GM12878 (cell line): ENCODE measurements around the gene AOPEP. TPM values are rescaled to one million over a fixed set of nuclear protein-coding genes. Genes with fewer than 3 reads are reported as not detected.

Experiments
- BCL11A ChIP-seq: IDR thresholded peaks from 2 replicates; pipeline ENCODE4 v1.6.1; 2011; ENCODE audit warnings: low read depth, low read length
- CEBPB ChIP-seq, 2 experiments: fragments of 150-350 bp in 1 of 2; IDR thresholded peaks; 2 replicates each; pipeline ENCODE4 v1.6.1; 2012 to 2014; ENCODE audit warnings: low read depth in 2 of 2, low read length in 2 of 2, borderline replicate concordance in 1 of 2, inconsistent platforms in 1 of 2
- CEBPZ ChIP-seq: fragments of 150-350 bp; IDR thresholded peaks from 2 replicates; pipeline ENCODE4 v1.6.1; 2016; ENCODE audit warnings: low read depth, low read length
- CHD1 ChIP-seq: IDR thresholded peaks from 2 replicates; pipeline ENCODE4 v1.6.1; 2012; ENCODE audit warnings: low read depth, low read length, improper control_type of control experiment
- CHD2 ChIP-seq: IDR thresholded peaks from 2 replicates; pipeline ENCODE4 v1.6.1; 2011; ENCODE audit warnings: low read depth, low read length, improper control_type of control experiment, borderline replicate concordance
- EP300 ChIP-seq, 2 experiments: fragments of 150-350 bp in 1 of 2; IDR thresholded peaks; 2 replicates each; pipeline ENCODE4 v1.6.1; 2011 to 2012; ENCODE audit warnings: low read depth in 2 of 2, low read length in 2 of 2, borderline replicate concordance in 1 of 2, improper control_type of control experiment in 1 of 2, inconsistent platforms in 1 of 2; ENCODE audit not compliant: control insufficient read depth in 1 of 2
- EZH2 ChIP-seq: IDR thresholded peaks from 2 replicates; pipeline ENCODE4 v1.6.1; 2012; ENCODE audit warnings: low read depth, mild to moderate bottlenecking, control low read depth, inconsistent platforms, low read length, borderline replicate concordance; ENCODE audit not compliant: control insufficient read depth
- IRF5 ChIP-seq: fragments of 450-650 bp; IDR thresholded peaks from 2 replicates; pipeline ENCODE4 v1.6.1; 2017; ENCODE audit warnings: borderline replicate concordance
- KDM1A ChIP-seq: fragments of 200-600 bp; sonication (generic); IDR thresholded peaks from 2 replicates; pipeline ENCODE4 v1.6.1; 2016; ENCODE audit warnings: borderline replicate concordance
- RELB ChIP-seq: fragments of 450-650 bp; IDR thresholded peaks from 2 replicates; pipeline ENCODE4 v1.6.1; 2017; ENCODE audit warnings: low read depth, mild to moderate bottlenecking, moderate library complexity
- SMAD5 ChIP-seq: IDR thresholded peaks from 2 replicates; pipeline ENCODE4 v1.6.1; 2016; ENCODE audit warnings: antibody characterized with exemption, low read depth
- SREBF1 ChIP-seq: IDR thresholded peaks from 2 replicates; pipeline ENCODE4 v1.6.1; 2012; ENCODE audit warnings: mild to moderate bottlenecking, low read length
- SREBF2 ChIP-seq: IDR thresholded peaks from 2 replicates; pipeline ENCODE4 v1.6.1; 2012; ENCODE audit warnings: mild to moderate bottlenecking, low read length
- SUZ12 ChIP-seq: fragments of 200-600 bp; sonication (generic); IDR thresholded peaks from one replicate; pipeline ENCODE4 v1.6.1; 2018; ENCODE audit warnings: antibody characterized with exemption, mild to moderate bottlenecking; ENCODE audit not compliant: unreplicated experiment
- ZBTB11 ChIP-seq: fragments of 450-650 bp; formaldehyde crosslinking; IDR thresholded peaks from 2 replicates; pipeline ENCODE4 v1.5.0; 2022; ENCODE audit warnings: mild to moderate bottlenecking, missing genetic modification characterization
- ZBTB33 ChIP-seq: fragments of 450-650 bp; IDR thresholded peaks from 2 replicates; pipeline ENCODE4 v1.6.1; 2017; ENCODE audit warnings: mild to moderate bottlenecking
- ZNF274 ChIP-seq: IDR thresholded peaks from one replicate; pipeline ENCODE4 v1.8.0; 2011; ENCODE audit not compliant: insufficient read length, insufficient read depth
- polyA plus RNA-seq, 11 experiments: library from polyadenylated mRNA; depleted of rRNA in 4 of 11; unstranded in 6 of 11; stranded (reverse) in 5 of 11; fragments of >200 nt; fragmentation: Nextera tagmentation in 4 of 11; fragmentation: Illumina TruSeq in 1 of 11; extraction: Ambion mirVana in 4 of 11; extraction: Trizol in 1 of 11; gene quantifications; 1 replicate in 1 of 11; 2 replicates in 10 of 11; pipeline versions ENCODE4 v1.2.1 to v1.2.3, GENCODE V29; 2011 to 2016; ENCODE audit warnings: inconsistent platforms in 2 of 11, missing spikeins in 2 of 11, low read depth in 1 of 11
- total RNA-seq, 4 experiments: library from RNA; depleted of rRNA in 3 of 4; stranded (reverse); fragments of >200 nt in 3 of 4; fragmentation: Illumina TruSeq in 1 of 4; extraction: Trizol in 1 of 4; gene quantifications; 2 replicates each; pipeline versions ENCODE4 v1.2.1 to v1.2.3, GENCODE V29; 2013 to 2021

The AOPEP gene
- total and polyA plus RNA-seq, 10 of the 15 experiments (the other 5 are each of a cell fraction or from before 2014, with no cell fraction given): 2.3 to 16.9 (median 10.1) TPM

GRCh38 chr9:94806307-94806893 lies 79.9 kb downstream of the AOPEP start (continued):
- TF ChIP-seq ZBTB11 (CRISPR knock-in tag): no peak
- no peak for TF ChIP-seq ZNF274
- TF ChIP-seq EZH2: no peak
- no peak for TF ChIP-seq CEBPZ
- TF ChIP-seq SREBF1: no peak
- no peak for TF ChIP-seq SUZ12
- TF ChIP-seq CHD1: no peak
- no peak for TF ChIP-seq CHD2
- TF ChIP-seq SMAD5: no peak
- TF ChIP-seq RELB: no peak
- no peak for TF ChIP-seq IRF5
- 0 out of 2 replicates have a peak, but pooled peaks have one; percentile 13 for TF ChIP-seq BCL11A
- TF ChIP-seq KDM1A: no peak
- TF ChIP-seq EP300 (IDR thresholded peaks at IDR 0.05; ENCODE audit: borderline replicate concordance in 1 of 2, control insufficient read depth in 1 of 2, low read depth in 2 of 2, low read length in 2 of 2): peak in 1 of 2 experiments; percentile 58; a peak in 2 of 4 replicates
- TF ChIP-seq CEBPB (IDR thresholded peaks at IDR 0.05; ENCODE audit: borderline replicate concordance in 1 of 2, low read depth in 2 of 2, low read length in 2 of 2): no peak
- TF ChIP-seq SREBF2: no peak
- no peak for TF ChIP-seq ZBTB33
